ENCODE data around the gene VWA7.
"Not testable (repeated sequence)": the region's sequence is repeated elsewhere in the genome, so short reads cannot be mapped to it uniquely, and the experiment has no call there.

The VWA7 gene

GRCh38 chr6:31799781-31800180 is 22.7 kb upstream of the VWA7 start:
- no peak for DNase-seq

- DNase-seq, result no peak
Observed at GRCh38 chr6:31797588-31797987, 20.5 kb upstream of the VWA7 start.

- no peak for DNase-seq
Observed at GRCh38 chr6:31796993-31797385, 19.9 kb upstream of the VWA7 start.

- peak; percentile 77 for DNase-seq
Observed at GRCh38 chr6:31795616-31796298, 18.6 kb upstream of the VWA7 start, which contains the start of gene VARS1. Gene VARS1, minus strand, starts transcription at chr6:31795752. Its CDS starts 535 bp downstream, at chr6:31795217.

- DNase-seq, result no peak
Observed at GRCh38 chr6:31794866-31795615, 17.9 kb upstream of the VWA7 start.

- no peak for DNase-seq
Observed at GRCh38 chr6:31794294-31794865, 17.3 kb upstream of the VWA7 start.

GRCh38 chr6:31793927-31794245 is 16.8 kb upstream of the VWA7 start:
- DNase-seq, result not testable (repeated sequence)

- no peak for DNase-seq
Observed at GRCh38 chr6:31792761-31793171, 15.6 kb upstream of the VWA7 start.

- DNase-seq, result no peak
Observed at GRCh38 chr6:31792090-31792374, 14.9 kb upstream of the VWA7 start.

- peak; percentile 13 for DNase-seq
Observed at GRCh38 chr6:31791324-31792089, 14.4 kb upstream of the VWA7 start.

- DNase-seq, result no peak
Observed at GRCh38 chr6:31785475-31785874, 8.3 kb upstream of the VWA7 start.

GRCh38 chr6:31784098-31784925 is 7.2 kb upstream of the VWA7 start:
- no peak for DNase-seq

GRCh38 chr6:31782126-31782855 is 5.2 kb upstream of the VWA7 start:
- DNase-seq, result no peak

GRCh38 chr6:31781244-31782125 is 4.4 kb upstream of the VWA7 start:
- no peak for DNase-seq

- no peak for DNase-seq
Observed at GRCh38 chr6:31780507-31781243, 3.5 kb upstream of the VWA7 start.

GRCh38 chr6:31779908-31780307 is 2.8 kb upstream of the VWA7 start:
- no peak for DNase-seq

GRCh38 chr6:31778999-31779885 is 2.1 kb upstream of the VWA7 start:
- DNase-seq, result no peak

GRCh38 chr6:31778193-31778592 is 1.1 kb upstream of the VWA7 start:
- DNase-seq, result no peak

GRCh38 chr6:31777667-31778050 is 531 bp upstream of the VWA7 start:
- DNase-seq, result no peak

All from NCI-H1092 (cell line).